Nucleus accumbens (tissue), 56 donors: ENCODE results near the gene FITM2.
A peak's percentile ranks its signal among the peaks of the same experiment; 100 is the strongest.
"Not testable (repeated sequence)": the region's sequence is repeated elsewhere in the genome, so short reads cannot be mapped to it uniquely, and the experiment has no call there.

ENCODE experiments used
- DNase-seq, 56 donors: peaks; one replicate each; lab custom pipeline; 2025; lab: John Stamatoyannopoulos, UW

Gene FITM2

GRCh38 chr20:44334306-44334705 is 23.3 kb upstream of the FITM2 start:
- DNase-seq = no peak

DNA sequence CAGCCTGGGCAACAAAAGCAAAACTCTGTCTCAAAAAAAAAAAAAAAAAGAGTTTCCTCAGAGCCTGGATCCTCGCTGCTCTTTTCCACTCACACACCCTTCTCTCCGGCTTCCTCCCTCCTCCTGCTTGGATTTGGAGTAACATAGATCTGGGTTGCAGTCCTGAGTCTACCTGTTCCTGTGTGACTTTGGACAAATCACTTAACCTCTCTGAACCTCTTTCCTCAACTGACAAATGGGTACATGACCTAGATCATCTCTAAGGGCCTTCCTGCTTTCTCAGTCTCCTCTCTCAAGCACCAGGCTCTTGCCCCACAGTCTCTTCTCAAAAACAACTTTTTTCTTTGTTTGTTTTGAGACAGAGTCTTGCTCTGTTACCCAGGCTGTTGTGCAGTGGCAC is 20.2 kb upstream of the FITM2 start:
- no peak for DNase-seq

DNA sequence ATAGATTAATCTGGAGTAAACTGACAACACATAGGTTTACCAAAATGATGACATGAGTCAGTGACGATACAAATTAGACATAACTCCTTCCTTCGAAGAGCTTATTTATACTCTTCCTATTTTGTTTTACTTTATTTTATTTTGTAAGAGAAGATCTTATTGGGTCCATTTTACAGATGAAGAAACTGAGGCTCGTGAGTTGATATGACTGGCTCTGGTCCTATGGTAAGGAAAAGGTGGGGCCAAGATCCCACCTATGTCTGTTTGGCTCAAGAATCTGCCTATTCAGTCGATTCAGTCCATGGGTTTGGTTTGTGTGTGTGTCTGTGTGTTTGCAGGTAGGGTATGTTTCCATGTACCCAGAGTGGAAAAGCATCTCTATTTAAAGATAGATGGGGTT is 17.4 kb upstream of the FITM2 start:
- no peak for DNase-seq

DNA sequence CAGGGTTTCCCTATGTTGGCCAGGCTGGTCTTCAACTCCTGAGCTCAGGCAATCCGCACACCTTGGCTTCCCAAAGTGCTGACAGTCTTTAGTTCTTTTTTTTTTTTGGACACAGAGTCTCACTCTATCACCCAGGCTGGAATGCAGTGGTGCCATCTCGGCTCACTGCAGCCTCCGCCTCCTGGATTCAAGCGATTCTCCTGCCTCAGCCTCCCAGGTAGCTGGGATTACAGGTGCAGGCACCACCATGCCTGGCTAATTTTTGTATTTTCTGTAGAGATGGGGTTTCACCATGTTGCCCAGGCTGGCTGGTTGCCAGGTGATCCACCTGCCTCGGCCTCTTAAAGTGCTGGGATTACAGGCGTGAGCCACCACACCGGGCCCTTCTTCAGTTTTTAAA is 16.7 kb upstream of the FITM2 start:
- not testable (repeated sequence) for DNase-seq

GRCh38 chr20:44326391-44327159 is 15.6 kb upstream of the FITM2 start:
- DNase-seq = peak in 1 of 56 donors; percentile 13

DNA sequence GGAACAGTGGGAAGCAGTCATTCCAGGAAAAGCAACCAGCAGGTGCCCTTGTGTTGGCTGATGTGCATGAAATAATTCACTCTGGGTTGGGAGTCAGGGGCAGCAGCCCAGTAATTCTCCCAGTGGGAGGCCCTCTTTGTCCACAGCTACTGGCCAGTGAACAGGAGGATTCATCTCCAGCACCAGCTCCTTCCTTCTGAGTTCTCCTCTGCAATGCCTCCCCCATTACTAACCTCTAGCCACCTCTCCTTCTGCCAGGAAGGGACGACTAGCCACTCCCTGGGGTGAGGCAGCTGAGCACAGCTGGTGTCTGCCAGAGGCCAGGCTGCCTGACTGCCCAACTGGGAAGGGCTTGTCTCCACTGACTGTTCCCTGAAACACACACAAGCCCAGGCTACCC is 13.3 kb upstream of the FITM2 start:
- no peak for DNase-seq

DNA sequence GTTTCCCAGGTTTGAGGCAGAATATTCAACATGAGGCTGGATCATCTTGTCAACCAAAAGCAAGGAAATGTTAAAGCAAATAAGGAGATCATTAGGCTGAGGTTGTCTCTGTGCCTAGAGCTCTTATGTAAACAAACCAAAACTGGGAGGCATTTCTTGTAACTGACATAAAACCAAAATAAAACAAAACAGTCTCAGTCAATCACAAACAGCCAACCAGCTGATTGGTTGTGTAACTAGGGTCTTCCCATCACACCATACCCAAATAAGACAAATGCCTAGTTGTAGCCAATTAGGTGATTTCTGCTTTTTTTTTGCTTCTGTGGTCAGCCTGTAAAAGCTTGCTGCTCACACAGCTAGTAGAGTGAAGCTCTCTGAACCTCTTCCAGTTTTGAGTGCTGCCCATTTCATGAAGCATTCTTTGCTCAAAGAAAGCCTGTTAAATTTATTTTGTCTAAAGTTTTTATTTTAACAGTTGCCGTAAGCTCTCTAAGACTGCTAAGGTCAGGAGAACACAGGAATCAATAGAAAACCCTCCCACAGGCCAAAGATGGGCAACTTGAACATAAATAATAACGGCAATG is 8.9 kb upstream of the FITM2 start:
- no peak for DNase-seq

GRCh38 chr20:44314870-44315269 is 3.9 kb upstream of the FITM2 start:
- DNase-seq = no peak

GRCh38 chr20:44309763-44310663 is 989 bp downstream of the FITM2 start:
- DNase-seq = peak in 7 of 56 donors; percentile 2 to 51 (median 24)

DNA sequence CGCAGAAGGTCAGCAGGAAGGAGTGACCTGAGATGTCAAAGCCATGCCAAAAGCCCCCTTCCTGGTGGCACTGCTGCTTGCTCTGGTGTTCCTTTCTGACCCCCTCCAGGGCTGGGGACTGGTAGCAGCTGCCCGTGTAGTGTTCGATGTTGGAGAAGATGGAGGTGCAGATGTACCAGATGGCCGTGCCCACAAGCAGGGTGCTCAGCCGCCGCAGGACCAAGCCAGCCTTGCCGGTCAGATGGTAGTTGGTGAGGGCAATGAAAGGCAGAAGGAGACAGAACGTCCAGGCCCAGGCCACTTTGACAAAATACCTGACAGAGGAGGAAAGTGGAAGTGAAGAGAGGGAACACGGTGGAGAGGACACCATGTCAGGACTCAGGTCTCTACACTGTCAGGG is 4.1 kb downstream of the FITM2 start:
- no peak for DNase-seq

DNA sequence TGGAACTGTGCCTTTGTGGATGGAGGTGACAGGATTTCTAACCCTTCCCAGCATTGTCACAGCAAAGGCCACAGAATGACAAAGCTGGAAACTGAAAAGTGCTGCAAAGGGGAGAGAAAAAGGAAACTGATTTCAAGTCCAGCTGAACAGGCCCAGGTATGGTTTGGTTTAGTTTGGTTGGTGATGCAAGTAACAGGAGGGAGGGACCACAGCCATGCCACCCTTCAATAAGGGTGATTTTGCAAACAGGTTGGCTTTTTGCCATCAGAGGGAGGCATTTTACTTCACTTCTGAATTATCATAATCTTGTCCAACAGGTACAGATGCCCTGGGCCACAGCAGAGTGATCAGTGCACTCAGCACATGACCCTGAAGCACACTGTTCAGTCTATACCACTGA is 6.6 kb downstream of the FITM2 start:
- no peak for DNase-seq

DNA sequence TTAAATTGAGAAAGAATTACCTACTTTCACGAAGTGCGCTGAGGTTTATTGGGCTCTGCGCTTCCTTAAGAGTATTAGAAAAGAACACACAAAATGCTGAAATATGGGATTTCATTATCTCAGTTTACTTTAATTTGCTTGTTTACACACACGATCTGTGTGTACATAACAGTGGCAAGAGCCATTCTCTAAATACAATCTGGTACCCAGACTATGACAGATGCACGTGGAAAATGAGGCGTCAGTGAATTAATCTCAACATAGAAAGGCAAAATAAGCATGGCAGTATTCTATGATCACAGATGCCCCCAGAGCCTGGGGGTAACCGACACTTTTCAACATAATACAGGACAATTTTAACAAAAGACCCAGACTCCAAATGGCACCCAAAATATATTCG is 8.3 kb downstream of the FITM2 start:
- DNase-seq = no peak

GRCh38 chr20:44302026-44302669 is 8.9 kb downstream of the FITM2 start:
- DNase-seq = no peak

GRCh38 chr20:44301285-44301684 is 9.7 kb downstream of the FITM2 start:
- DNase-seq = no peak

DNA sequence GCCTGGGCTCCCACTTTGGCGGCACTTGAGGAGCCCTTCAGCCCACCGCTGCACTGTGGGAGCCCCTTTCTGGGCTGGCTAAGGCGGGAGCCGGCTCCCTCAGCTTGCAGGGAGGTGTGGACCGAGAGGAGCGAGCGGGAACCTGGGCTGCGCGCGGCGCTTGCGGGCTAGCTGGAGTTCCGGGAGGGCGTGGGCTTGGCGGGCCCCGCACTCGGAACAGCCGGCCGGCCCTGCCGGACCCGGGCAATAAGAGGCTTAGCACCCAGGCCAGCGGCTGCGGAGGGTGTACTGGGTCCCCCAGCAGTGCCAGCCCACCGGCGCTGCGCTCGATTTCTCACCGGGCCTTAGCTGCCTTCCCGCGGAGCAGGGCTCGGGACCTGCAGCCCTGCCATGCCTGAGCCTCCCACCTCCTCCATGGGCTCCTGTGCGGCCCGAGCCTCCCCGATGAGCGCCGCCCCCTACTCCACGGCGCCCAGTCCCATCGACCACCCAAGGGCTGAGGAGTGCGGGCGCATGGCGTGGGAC is 11.9 kb downstream of the FITM2 start:
- not testable (repeated sequence) for DNase-seq

DNA sequence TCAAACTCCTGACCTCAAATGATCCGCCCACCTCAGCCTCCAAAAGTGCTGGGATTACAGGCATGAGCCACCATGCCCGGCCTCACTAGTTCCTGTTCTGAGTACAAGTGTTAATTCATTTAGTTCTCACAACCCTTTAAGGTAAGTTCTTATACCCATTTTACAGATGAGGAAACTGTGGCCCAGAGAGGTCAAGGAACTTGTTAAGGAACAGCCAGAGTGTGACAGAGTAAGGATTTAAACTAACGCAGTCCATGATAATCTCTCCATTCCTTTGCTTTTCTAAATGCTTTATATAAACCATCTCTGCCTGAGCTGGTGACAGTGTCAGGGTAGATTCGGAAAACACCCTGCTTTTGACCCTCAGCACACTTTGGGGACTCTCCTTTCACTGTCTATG is 13.3 kb downstream of the FITM2 start:
- DNase-seq = no peak

GRCh38 chr20:44296011-44296410 is 15.0 kb downstream of the FITM2 start:
- no peak for DNase-seq

GRCh38 chr20:44291754-44292153 is 19.2 kb downstream of the FITM2 start:
- DNase-seq = no peak

GRCh38 chr20:44288252-44288651 is 22.8 kb downstream of the FITM2 start:
- DNase-seq = no peak

GRCh38 chr20:44287272-44288097 is 23.5 kb downstream of the FITM2 start:
- DNase-seq = no peak
